Aorta (tissue), 5 donors: ENCODE data around the gene HEXD. TPM values are rescaled to one million over a fixed set of nuclear protein-coding genes. Genes with fewer than 3 reads are reported as not detected.
"Not testable (repeated sequence)": the region's sequence is repeated elsewhere in the genome, so short reads cannot be mapped to it uniquely, and the experiment has no call there.

Source experiments
- ATAC-seq: fragments of 200-7000 bp; cut with Tn5 transposase; one replicate; pipeline ENCODE4 v1.9.1; 2022; ENCODE audit warnings: moderate library complexity; ENCODE audit not compliant: low FRiP score
- DNase-seq, 2 donors: peaks; one replicate each; pipeline ENCODE4 v3.0.0-alpha.2; 2020
- H3K27ac ChIP-seq, 2 donors: one replicate each; pipeline ENCODE4 v1.5.1; 2013; ENCODE audit warnings: low read length in 2 of 2, mild to moderate bottlenecking in 2 of 2, moderate library complexity in 2 of 2, control low read depth in 1 of 2, inconsistent platforms in 1 of 2, low read depth in 1 of 2
- H3K27me3 ChIP-seq, 2 donors: one replicate each; pipeline ENCODE4 v1.6.1; 2013; ENCODE audit warnings: control low read depth in 1 of 2, low read length in 1 of 2, mild to moderate bottlenecking in 1 of 2, moderate library complexity in 1 of 2; ENCODE audit not compliant: insufficient read depth in 2 of 2, control insufficient read depth in 1 of 2
- H3K36me3 ChIP-seq, 2 donors: one replicate each; pipeline ENCODE4 v1.6.1; 2013; ENCODE audit warnings: control low read depth in 1 of 2, low read length in 1 of 2, mild to moderate bottlenecking in 1 of 2; ENCODE audit not compliant: insufficient read depth in 2 of 2, control insufficient read depth in 1 of 2
- H3K4me1 ChIP-seq, 2 donors: one replicate each; pipeline ENCODE4 v1.6.1; 2013; ENCODE audit warnings: low read length in 2 of 2, control low read depth in 1 of 2, mild to moderate bottlenecking in 1 of 2, moderate library complexity in 1 of 2; ENCODE audit not compliant: insufficient read depth in 2 of 2, control insufficient read depth in 1 of 2
- H3K4me3 ChIP-seq, 2 donors: one replicate each; pipeline ENCODE4 v1.5.1; 2013; ENCODE audit warnings: low read length in 2 of 2, control low read depth in 1 of 2, mild to moderate bottlenecking in 1 of 2
- H3K9me3 ChIP-seq: one replicate; pipeline ENCODE4 v1.6.1; 2013; ENCODE audit warnings: mild to moderate bottlenecking, low read length; ENCODE audit not compliant: control insufficient read depth
- WGBS, 2 donors: extraction: QIAGEN DNeasy Blood & Tissue Kit; methylation state at CpG; one replicate each; pipeline ENCODE4 v1.1.7; 2013; 5-methylcytosine and 5-hydroxymethylcytosine counted together
- intact Hi-C, 2 donors: fragments of 100-400 bp; cut with DNase I; formaldehyde crosslinking; loops; one replicate each; pipeline versions ENCODE4 v1.14.2 to v1.15.0; 2022
- polyA plus RNA-seq, 2 donors: library from polyadenylated mRNA; stranded (reverse); fragments of 200-250 nt; gene quantifications; one replicate each; pipeline ENCODE4 v1.2.3, GENCODE V29; 2013
- total RNA-seq, 2 donors: library from RNA; stranded (reverse); fragmentation: NEBNext Ultra II Directional; extraction: Animal tissue kit (Norgen Biotek cat#: 25700); gene quantifications; one replicate each; pipeline ENCODE4 v1.2.1, GENCODE V29; 2021
- donor health status: healthy with polysubstance abuse.
- donor health status: Bipolar disorder and iron deficiency.
- donor health status: DM: no; HTN: no; CAD: no.
- donor health status: DM: no; HTN: no; CAD: no.
- donor health status: DM: yes; HTN: yes; CAD: no.

Gene HEXD
- total and polyA plus RNA-seq, 4 donors, result 14.8 to 133 (median 25.2) TPM

DNA sequence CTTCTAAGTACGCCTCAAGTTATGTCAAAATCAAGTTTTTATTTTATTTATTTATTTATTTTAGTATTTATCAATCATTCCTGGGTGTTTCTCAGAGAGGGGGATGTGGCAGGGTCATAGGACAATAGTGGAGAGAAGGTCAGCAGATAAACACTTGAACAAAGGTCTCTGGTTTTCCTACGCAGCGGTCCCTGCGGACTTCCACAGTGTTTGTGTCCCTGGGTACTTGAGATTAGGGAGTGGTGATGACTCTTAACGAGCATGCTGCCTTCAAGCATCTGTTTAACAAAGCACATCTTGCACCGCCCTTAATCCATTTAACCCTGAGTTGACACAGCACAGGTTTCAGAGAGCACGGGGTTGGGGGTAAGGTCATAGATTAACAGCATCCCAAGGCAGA lies 35.0 kb downstream of the HEXD start:
- not testable (repeated sequence) for DNase-seq, H3K9me3 ChIP-seq, H3K4me3 ChIP-seq, H3K4me1 ChIP-seq, H3K27me3 ChIP-seq, ATAC-seq, H3K36me3 ChIP-seq, H3K27ac ChIP-seq
- intact Hi-C loops, result loop anchor here in 1 of 2 donors (10.0 kb wide), 1 partner anchor 102 kb away; no protein-coding TSS in a partner anchor
- 91 to 94% methylated on average over 7 of the region's 7 CpGs for WGBS, 2 donors

DNA sequence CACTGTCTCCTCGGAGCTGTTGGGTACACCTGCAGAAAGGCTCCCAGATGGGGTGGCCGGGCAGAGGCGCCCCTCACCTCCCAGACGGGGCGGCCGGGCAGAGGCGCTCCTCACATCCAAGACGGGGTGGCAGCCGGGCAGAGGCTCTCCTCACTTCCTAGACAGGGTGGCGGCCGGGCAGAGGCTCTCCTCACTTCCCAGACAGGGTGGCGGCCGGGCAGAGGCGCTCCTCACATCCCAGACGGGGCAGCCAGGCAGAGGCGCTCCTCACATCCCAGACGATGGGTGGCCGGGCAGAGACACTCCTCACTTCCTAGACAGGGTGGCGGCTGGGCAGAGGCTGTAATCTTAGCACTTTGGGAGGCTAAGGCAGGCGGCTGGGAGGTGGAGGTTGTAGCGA lies 35.6 kb downstream of the HEXD start:
- not testable (repeated sequence) for H3K27me3 ChIP-seq, ATAC-seq, H3K4me3 ChIP-seq, H3K36me3 ChIP-seq, H3K9me3 ChIP-seq, H3K4me1 ChIP-seq, DNase-seq, H3K27ac ChIP-seq
- 93 to 95% methylated on average over 21 of the region's 21 CpGs for WGBS, 2 donors
- intact Hi-C loops, result loop anchor here in 1 of 2 donors (10.0 kb wide), 1 partner anchor 101 kb away; no protein-coding TSS in a partner anchor

DNA sequence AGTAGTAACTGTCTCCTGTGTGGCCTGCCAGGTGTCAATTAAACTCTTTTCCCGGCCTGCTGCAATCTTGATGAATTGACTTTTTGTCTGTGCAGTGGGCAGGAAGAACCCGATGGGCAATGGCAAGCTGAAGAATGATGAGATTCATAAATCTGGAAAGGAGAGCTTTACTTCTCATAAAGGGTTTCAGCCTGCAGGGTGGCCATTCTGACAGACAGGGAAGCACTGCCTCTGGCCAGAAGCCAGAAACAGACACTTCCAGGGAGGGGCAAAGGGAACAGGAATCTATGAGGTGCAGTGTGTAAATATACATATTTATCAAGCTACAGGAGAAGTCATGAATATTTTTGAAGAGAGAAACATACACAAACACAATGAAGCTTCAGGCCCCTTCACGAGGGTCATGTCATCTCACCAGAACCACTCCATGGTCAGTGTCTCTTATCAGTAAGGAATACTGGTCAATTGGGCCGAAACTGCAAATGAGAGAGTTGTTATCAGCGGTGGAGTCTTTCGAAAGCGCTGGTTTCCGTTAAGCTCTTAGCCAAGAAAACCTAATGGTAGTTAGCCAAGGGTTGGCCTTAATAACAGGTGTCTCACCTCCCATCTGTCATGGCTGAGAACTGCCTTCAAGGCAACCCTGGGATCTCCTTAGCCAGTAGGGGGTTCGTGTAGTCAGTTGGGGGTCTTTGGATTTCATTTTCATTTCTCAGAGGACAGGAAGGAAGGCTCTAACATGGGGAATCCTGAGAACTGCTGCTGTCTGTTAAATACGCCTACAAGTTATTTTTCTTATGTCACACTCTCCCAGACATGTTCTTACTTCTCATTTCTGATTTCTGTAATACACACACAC lies 39.2 kb downstream of the HEXD start:
- Histone ChIP-seq H3K36me3 (no peaks in the 10 kb centered on the region), H3K4me3 (no peak overlapping the region), H3K27ac (peak overlapping the region; percentile 97 to 98), H3K27me3 (no peaks in the 10 kb centered on the region), H3K9me3 (no peaks in the 10 kb centered on the region), H3K4me1 (peaks cover 0 to 2% of the 10 kb centered on the region in 2 donors)
- 56 to 68% methylated on average over 10 of the region's 10 CpGs for WGBS, 2 donors
- DNase-seq, result peak in 1 of 2 donors; percentile 79
- no peak for ATAC-seq
- intact Hi-C loops, result loop anchor here in 1 of 2 donors (10.0 kb wide), 1 partner anchor 98 kb away; no protein-coding TSS in a partner anchor

DNA sequence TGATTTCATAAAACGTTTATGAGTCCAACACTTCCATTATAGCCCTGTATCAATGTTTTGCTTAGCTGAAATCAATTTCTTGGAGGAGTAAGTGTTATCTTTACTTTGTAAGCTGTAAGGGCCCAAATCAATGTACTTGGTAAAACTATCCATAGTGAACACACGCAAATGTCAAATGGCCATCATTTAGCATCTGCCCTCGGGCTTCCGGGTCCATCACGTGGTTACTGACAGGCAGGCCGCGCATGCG lies 39.7 kb downstream of the HEXD start:
- 0% methylated on average over 8 of the region's 8 CpGs for WGBS, 2 donors
- peaks cover 0 to 2% of the 10 kb centered on the region in 2 donors for H3K4me1 ChIP-seq
- H3K9me3 ChIP-seq, result no peaks in the 10 kb centered on the region

DNA sequence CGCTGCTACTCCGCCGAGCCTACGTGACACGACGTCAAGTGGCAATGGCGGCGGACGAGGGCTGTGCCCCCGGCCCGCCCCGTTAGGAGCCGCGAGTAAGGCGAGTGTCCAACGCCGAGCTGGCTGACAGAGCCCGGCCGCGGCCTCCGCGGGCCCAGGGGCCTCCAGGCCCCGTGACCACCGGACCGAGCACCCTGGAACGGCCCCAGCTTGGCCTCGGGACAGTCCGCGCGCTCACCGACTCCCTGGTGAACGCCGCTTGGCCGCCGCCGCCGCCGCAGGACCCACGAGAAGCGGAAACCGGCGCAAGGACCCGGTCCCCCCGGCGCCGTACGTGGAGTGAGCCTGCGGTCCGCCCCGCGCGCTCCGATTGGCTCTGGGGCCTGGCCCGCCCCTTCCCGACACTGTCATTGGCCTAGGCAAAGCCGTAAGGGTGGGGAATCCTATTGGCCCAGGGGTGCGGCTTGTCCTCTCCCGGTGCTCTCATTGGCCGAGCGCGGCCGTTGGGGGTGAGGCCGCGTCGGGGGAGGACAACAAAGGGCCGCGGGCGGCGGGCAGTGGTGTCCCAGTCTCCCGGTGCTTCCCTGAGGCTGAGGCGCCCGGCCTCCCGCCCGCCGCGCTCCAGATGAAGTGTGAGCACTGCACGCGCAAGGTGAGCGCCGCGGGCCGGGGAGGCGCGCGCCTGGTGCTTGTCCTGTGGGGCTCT lies 40.2 kb downstream of the HEXD start, which contains the start of gene NARF:
NARF (plus strand) TSS at position 563 of the 706 bp plus-strand sequence; CDS start at position 626, 63 bp downstream.
- intact Hi-C loops, result loop anchor here in 1 of 2 donors (2.0 to 10.0 kb wide), 2 partner anchors 30 to 96 kb away; no protein-coding TSS in a partner anchor
- H3K4me1 ChIP-seq, result peaks cover 0 to 2% of the 10 kb centered on the region in 2 donors

More for the DNA sequence above, 39.7 kb downstream of the HEXD start:
- no peaks in the 10 kb centered on the region for H3K27me3 ChIP-seq
- peak overlapping the region; percentile 98 to 100 for H3K27ac ChIP-seq
- H3K36me3 ChIP-seq, result no peaks in the 10 kb centered on the region
- ATAC-seq, result no peak
- no peak for DNase-seq
- H3K4me3 ChIP-seq, result peak overlapping the region in 1 of 2 donors; percentile 71
- intact Hi-C loops, result loop anchor here in 1 of 2 donors (2.0 to 10.0 kb wide), 2 partner anchors 31 to 97 kb away; no protein-coding TSS in a partner anchor

DNA sequence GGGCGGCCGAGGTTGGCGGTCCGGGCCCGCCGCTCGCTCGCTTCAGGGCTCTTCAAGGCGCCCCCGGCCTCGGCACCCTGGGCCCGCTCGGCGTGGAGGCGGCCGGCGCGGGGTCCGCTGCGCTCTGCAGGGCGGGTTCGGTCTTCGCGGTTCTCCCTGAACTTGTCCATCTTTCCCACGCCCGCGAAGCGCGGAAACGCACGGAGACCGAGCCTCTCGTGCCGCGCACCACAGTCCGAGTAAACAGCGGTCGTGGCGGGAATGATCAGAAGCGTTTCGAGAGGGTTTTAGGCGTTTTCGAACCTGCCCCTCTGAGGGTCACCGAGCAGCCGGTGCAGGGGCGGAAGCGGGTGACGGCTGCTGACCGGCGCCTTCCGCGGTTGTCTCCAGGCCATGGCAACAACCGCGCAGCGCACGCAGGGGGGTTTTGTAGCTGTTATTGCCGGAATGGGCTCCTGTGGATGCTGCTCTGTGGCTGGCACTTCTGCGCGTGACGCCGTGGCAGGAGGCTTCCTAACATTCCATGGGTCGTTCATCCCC lies 40.8 kb downstream of the HEXD start:
- WGBS, 2 donors, result 0 to 1% methylated on average over 62 of the region's 62 CpGs
- DNase-seq, result peak; percentile 74 to 82
- no peaks in the 10 kb centered on the region for H3K27me3 ChIP-seq
- peaks cover 0 to 2% of the 10 kb centered on the region in 2 donors for H3K4me1 ChIP-seq
- ATAC-seq, result peak; percentile 56
- no peaks in the 10 kb centered on the region for H3K36me3 ChIP-seq
- peak overlapping the region; percentile 64 to 85 for H3K4me3 ChIP-seq
- no peaks in the 10 kb centered on the region for H3K9me3 ChIP-seq
- intact Hi-C loops, result loop anchor here in 1 of 2 donors (2.0 to 10.0 kb wide), 2 partner anchors 30 to 96 kb away; no protein-coding TSS in a partner anchor
- H3K27ac ChIP-seq, result peak overlapping the region in 1 of 2 donors; percentile 41

More for the DNA sequence above, 40.2 kb downstream of the HEXD start, which contains the start of gene NARF:
- Histone ChIP-seq H3K36me3 (no peaks in the 10 kb centered on the region), H3K4me3 (peak within 1 kb of the TSS; percentile 85 to 94), H3K27ac (peak within 1 kb of the TSS; percentile 98 to 100), H3K9me3 (no peaks in the 10 kb centered on the region), H3K27me3 (no peaks in the 10 kb centered on the region)
- peak; percentile 100 for ATAC-seq
- 0% methylated on average over 82 to 85 of the region's 85 CpGs for WGBS, 2 donors
- DNase-seq, result peak; percentile 98

DNA sequence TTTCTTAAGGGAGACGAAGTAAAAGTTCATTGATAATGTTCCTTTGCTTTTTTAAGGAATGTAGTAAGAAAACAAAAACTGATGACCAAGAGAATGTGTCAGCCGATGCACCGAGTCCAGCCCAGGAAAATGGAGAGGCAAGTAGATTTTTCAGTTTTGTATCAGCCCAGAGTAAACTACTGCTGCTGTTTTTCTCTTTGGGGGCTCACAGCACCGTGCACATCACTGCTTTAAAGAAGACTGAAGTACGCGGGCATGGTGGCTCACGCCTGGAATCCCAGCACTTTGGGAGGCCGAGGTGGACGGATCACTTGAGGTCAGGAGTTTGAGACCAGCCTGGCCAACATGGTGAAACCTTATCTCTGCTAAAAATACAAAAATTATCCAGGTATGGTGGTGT lies 41.8 kb downstream of the HEXD start:
- not testable (repeated sequence) for H3K27me3 ChIP-seq, H3K27ac ChIP-seq, ATAC-seq, H3K4me3 ChIP-seq, H3K4me1 ChIP-seq, H3K36me3 ChIP-seq, H3K9me3 ChIP-seq
- intact Hi-C loops, result loop anchor here in 1 of 2 donors (2.0 to 10.0 kb wide), 2 partner anchors 29 to 95 kb away; no protein-coding TSS in a partner anchor
- DNase-seq, result peak in 1 of 2 donors; percentile 5
- WGBS, 2 donors, result 93 to 94% methylated on average over 9 of the region's 9 CpGs

DNA sequence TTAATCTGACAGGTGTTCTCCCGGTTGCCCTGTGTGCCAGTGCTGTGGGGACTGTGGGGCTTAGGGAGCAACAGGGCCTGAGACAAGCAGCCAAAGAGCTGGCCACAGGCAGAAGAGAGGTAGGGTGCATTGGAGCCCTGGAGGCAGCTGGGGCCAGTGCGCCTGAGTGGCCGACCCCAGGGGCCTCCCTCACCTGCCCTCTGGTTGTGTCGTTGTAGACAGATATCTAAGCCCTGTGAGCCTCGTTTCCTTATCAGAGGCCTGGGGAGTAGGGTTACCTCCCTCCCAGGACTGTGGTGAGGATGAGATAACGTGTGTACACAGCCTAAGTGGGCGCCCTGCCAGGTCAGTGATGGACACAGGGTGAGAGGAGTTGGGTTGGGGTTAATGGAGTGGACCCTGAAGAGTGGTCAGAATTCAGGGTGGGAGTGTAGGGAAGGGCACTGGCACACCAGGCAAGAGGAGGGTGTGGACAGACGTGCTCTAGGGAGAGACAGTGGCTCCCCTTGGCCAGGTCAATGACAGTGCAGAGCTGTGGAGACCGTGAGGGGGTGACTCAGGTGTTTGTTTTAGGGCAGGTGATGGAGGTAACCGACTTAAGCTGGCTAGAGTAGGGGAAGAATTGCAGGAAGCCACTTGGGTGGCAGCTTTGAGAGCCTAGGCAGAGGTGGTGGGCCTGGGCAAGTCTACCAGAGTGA lies 43.8 kb downstream of the HEXD start:
- H3K4me3 ChIP-seq, result no peak overlapping the region
- H3K36me3 ChIP-seq, result peaks cover 0 to 3% of the 10 kb centered on the region in 2 donors
- intact Hi-C loops, result no loop called here
- H3K4me1 ChIP-seq, result peaks cover 0 to 2% of the 10 kb centered on the region in 2 donors
- H3K9me3 ChIP-seq, result no peaks in the 10 kb centered on the region
- no peak for ATAC-seq
- 76 to 82% methylated on average over 10 of the region's 10 CpGs for whole genome bisulfite sequencing, 2 donors
- H3K27ac ChIP-seq, result no peak overlapping the region
- no peaks in the 10 kb centered on the region for H3K27me3 ChIP-seq
- DNase-seq, result no peak
